Uterus (tissue), 4 donors: ENCODE measurements around the gene CASP7. TPM values are rescaled to one million over a fixed set of nuclear protein-coding genes. Genes with fewer than 3 reads are reported as not detected.

Experiments
- DNase-seq, 2 donors: peaks; one replicate each; pipeline ENCODE4 v3.0.0-alpha.2; 2019 to 2020
- H3K27ac ChIP-seq, 2 donors: fragments of 200-600 bp; sonication (generic); 1 replicate in 1 of 2; 2 replicates in 1 of 2; pipeline ENCODE4 v1.5.1; 2016 to 2018
- H3K27me3 ChIP-seq, 2 donors: fragments of 200-600 bp; sonication (generic); one replicate each; pipeline ENCODE4 v1.5.1; 2018 to 2019; ENCODE audit warnings: control low read depth in 1 of 2
- H3K36me3 ChIP-seq, 2 donors: fragments of 200-600 bp; sonication (generic); one replicate each; pipeline ENCODE4 v1.5.1; 2019; ENCODE audit warnings: control low read depth in 1 of 2
- H3K4me1 ChIP-seq, 2 donors: fragments of 200-600 bp; sonication (generic); one replicate each; pipeline ENCODE4 v1.5.1; 2018 to 2019; ENCODE audit warnings: control low read depth in 1 of 2
- H3K4me3 ChIP-seq, 2 donors: fragments of 200-600 bp; sonication (generic); 1 replicate in 1 of 2; 2 replicates in 1 of 2; pipeline ENCODE4 v1.5.1; 2018 to 2019; ENCODE audit warnings: mild to moderate bottlenecking in 1 of 2
- H3K9me3 ChIP-seq, 2 donors: fragments of 200-600 bp; sonication (generic); one replicate each; pipeline ENCODE4 v1.5.1; 2019; ENCODE audit warnings: control low read depth in 1 of 2
- CTCF ChIP-seq, 4 experiments: fragments of 200-600 bp in 2 of 4; fragments of 450-650 bp in 2 of 4; sonication (generic) in 2 of 4; IDR thresholded peaks; one replicate each; pipeline ENCODE4 v1.5.1; 2016 to 2019; ENCODE audit warnings: antibody characterized with exemption in 4 of 4, mild to moderate bottlenecking in 2 of 4, moderate library complexity in 1 of 4
- POLR2A ChIP-seq, 2 donors: fragments of 450-650 bp; IDR thresholded peaks; one replicate each; pipeline ENCODE4 v1.6.1; 2016; ENCODE audit warnings: antibody characterized with exemption in 2 of 2, mild to moderate bottlenecking in 1 of 2, moderate library complexity in 1 of 2
- intact Hi-C: fragments of 100-400 bp; cut with DNase I; formaldehyde crosslinking; loops from one replicate; pipeline ENCODE4 v1.15.1; 2023; ENCODE audit warnings: low total_unique reads
- total RNA-seq, 4 donors: library from RNA; depleted of rRNA in 3 of 4; stranded (reverse); fragments of >200 nt in 3 of 4; gene quantifications; one replicate each; pipeline versions ENCODE4 v1.1.0 to v1.2.4, GENCODE V29; 2014 to 2023
- donor health status: DM: yes; HTN: yes; CAD: no.

The CASP7 gene
- total RNA-seq, 4 donors from 2014 or later, result 8.5 to 48.3 (median 20.3) TPM

- Histone ChIP-seq H3K4me3 (no peak overlapping the region), H3K4me1 (no peaks in the 10 kb centered on the region), H3K27ac (no peak overlapping the region), H3K36me3 (no peaks in the 10 kb centered on the region), H3K9me3 (no peaks in the 10 kb centered on the region), H3K27me3 (no peaks in the 10 kb centered on the region)
- DNase-seq, result no peak
- intact Hi-C loops, result no loop called here
- TF ChIP-seq CTCF (IDR thresholded peaks at IDR 0.05) (no peak), POLR2A (IDR thresholded peaks at IDR 0.05) (no peak)
These were observed 18.4 kb upstream of the CASP7 start for GRCh38 chr10:113661332-113661731.

GRCh38 chr10:113663142-113663541, 16.6 kb upstream of the CASP7 start:
- Histone ChIP-seq H3K36me3 (no peaks in the 10 kb centered on the region), H3K9me3 (no peaks in the 10 kb centered on the region)
- intact Hi-C loops, result no loop called here

GRCh38 chr10:113663908-113664307, 15.8 kb upstream of the CASP7 start, which contains the start of gene NRAP:
Gene NRAP (minus strand): TSS chr10:113664041. CDS start chr10:113663882, 159 bp downstream.
- no peak for TF ChIP-seq POLR2A (IDR thresholded peaks at IDR 0.05)
- TF ChIP-seq CTCF (IDR thresholded peaks at IDR 0.05), result no peak
- H3K36me3 ChIP-seq, result no peaks in the 10 kb centered on the region
- no peak for DNase-seq
- no peak within 1 kb of the TSS for H3K27ac ChIP-seq
- no peaks in the 10 kb centered on the region for H3K27me3 ChIP-seq
- intact Hi-C loops, result no loop called here
- H3K4me3 ChIP-seq, result no peak within 1 kb of the TSS
- no peaks in the 10 kb centered on the region for H3K4me1 ChIP-seq
- H3K9me3 ChIP-seq, result no peaks in the 10 kb centered on the region

More at GRCh38 chr10:113663142-113663541, 16.6 kb upstream of the CASP7 start:
- no peak overlapping the region for H3K27ac ChIP-seq
- no peak overlapping the region for H3K4me3 ChIP-seq
- TF ChIP-seq POLR2A (IDR thresholded peaks at IDR 0.05) (no peak), CTCF (IDR thresholded peaks at IDR 0.05) (no peak)
- DNase-seq, result no peak
- no peaks in the 10 kb centered on the region for H3K4me1 ChIP-seq
- no peaks in the 10 kb centered on the region for H3K27me3 ChIP-seq

GRCh38 chr10:113665352-113665751, 14.4 kb upstream of the CASP7 start:
- Histone ChIP-seq H3K4me1 (no peaks in the 10 kb centered on the region), H3K9me3 (no peaks in the 10 kb centered on the region), H3K27ac (no peak overlapping the region), H3K27me3 (no peaks in the 10 kb centered on the region), H3K36me3 (no peaks in the 10 kb centered on the region), H3K4me3 (no peak overlapping the region)
- no peak for TF ChIP-seq POLR2A (IDR thresholded peaks at IDR 0.05)
- TF ChIP-seq CTCF (IDR thresholded peaks at IDR 0.05), result no peak
- no peak for DNase-seq
- intact Hi-C loops, result no loop called here

GRCh38 chr10:113665806-113666354, 13.8 kb upstream of the CASP7 start:
- no peak overlapping the region for H3K4me3 ChIP-seq
- H3K27me3 ChIP-seq, result no peaks in the 10 kb centered on the region
- no peaks in the 10 kb centered on the region for H3K4me1 ChIP-seq
- DNase-seq, result no peak
- intact Hi-C loops, result no loop called here
- no peak for TF ChIP-seq CTCF (IDR thresholded peaks at IDR 0.05)
- TF ChIP-seq POLR2A (IDR thresholded peaks at IDR 0.05), result no peak
- H3K36me3 ChIP-seq, result no peaks in the 10 kb centered on the region
- H3K27ac ChIP-seq, result no peak overlapping the region
- no peaks in the 10 kb centered on the region for H3K9me3 ChIP-seq
